NT2/D1 (cell line): ENCODE data around the gene CAV3.

Experiments
- DNase-seq: peaks from one replicate; pipeline ENCODE4 v3.0.0-alpha.2; 2011; ENCODE audit warnings: low read depth, low spot score
- H3K27me3 ChIP-seq: 2 replicates; pipeline ENCODE4 v1.6.0; 2011; ENCODE audit warnings: mild to moderate bottlenecking; ENCODE audit not compliant: insufficient read length, insufficient read depth
- H3K36me3 ChIP-seq: 2 replicates; pipeline ENCODE4 v1.6.1; 2011; ENCODE audit warnings: mild to moderate bottlenecking, low read length, mixed read lengths; ENCODE audit not compliant: insufficient read depth, insufficient read length
- H3K4me1 ChIP-seq: 2 replicates; pipeline ENCODE4 v1.5.1; 2011; ENCODE audit not compliant: insufficient read depth, insufficient read length
- H3K4me3 ChIP-seq: 2 replicates; pipeline ENCODE4 v1.5.1; 2011; ENCODE audit warnings: low read depth; ENCODE audit not compliant: insufficient read length
- H3K9ac ChIP-seq: 2 replicates; pipeline ENCODE4 v1.6.0; 2011; ENCODE audit warnings: low read depth; ENCODE audit not compliant: insufficient read length
- H3K9me3 ChIP-seq: 2 replicates; pipeline ENCODE4 v1.5.1; 2011; ENCODE audit warnings: mild to moderate bottlenecking, low read length; ENCODE audit not compliant: insufficient read depth
- SUZ12 ChIP-seq: IDR thresholded peaks from 2 replicates; pipeline ENCODE4 v1.6.1; 2011; ENCODE audit not compliant: insufficient read length, insufficient read depth; ENCODE audit errors: extremely low read depth
- YY1 ChIP-seq: IDR thresholded peaks from 2 replicates; pipeline ENCODE4 v1.6.1; 2011; ENCODE audit not compliant: insufficient read length, insufficient read depth
- ZNF274 ChIP-seq: IDR thresholded peaks from 2 replicates; pipeline ENCODE4 v1.6.1; 2011; ENCODE audit warnings: mild to moderate bottlenecking, low read depth, low read length

Gene CAV3

GRCh38 chr3:8757551-8758518, 24.2 kb downstream of the CAV3 start:
- H3K4me1 ChIP-seq = peaks cover 6% of the 10 kb centered on the region
- no peaks in the 10 kb centered on the region for H3K9me3 ChIP-seq
- H3K9ac ChIP-seq = no peak overlapping the region
- H3K36me3 ChIP-seq = peaks cover 5% of the 10 kb centered on the region
- DNase-seq = no peak
- no peak for TF ChIP-seq SUZ12
- no peak for TF ChIP-seq ZNF274
- TF ChIP-seq YY1 = no peak
- H3K4me3 ChIP-seq = no peak overlapping the region
- no peaks in the 10 kb centered on the region for H3K27me3 ChIP-seq

GRCh38 chr3:8759038-8759707, 25.6 kb downstream of the CAV3 start:
- peaks cover 7% of the 10 kb centered on the region for H3K36me3 ChIP-seq
- TF ChIP-seq YY1 (no peak), ZNF274 (no peak), SUZ12 (no peak)
- no peak overlapping the region for H3K4me3 ChIP-seq

GRCh38 chr3:8760091-8760490, 26.5 kb downstream of the CAV3 start:
- Histone ChIP-seq H3K36me3 (peaks cover 14% of the 10 kb centered on the region), H3K27me3 (peaks cover 5% of the 10 kb centered on the region), H3K9ac (no peak overlapping the region), H3K4me1 (peaks cover 6% of the 10 kb centered on the region), H3K4me3 (no peak overlapping the region), H3K9me3 (no peaks in the 10 kb centered on the region)
- TF ChIP-seq ZNF274 = no peak
- TF ChIP-seq YY1 = no peak
- no peak for TF ChIP-seq SUZ12
- DNase-seq = no peak

More at GRCh38 chr3:8759038-8759707, 25.6 kb downstream of the CAV3 start:
- H3K27me3 ChIP-seq = peaks cover 2% of the 10 kb centered on the region
- H3K9me3 ChIP-seq = no peaks in the 10 kb centered on the region
- H3K4me1 ChIP-seq = peaks cover 6% of the 10 kb centered on the region
- DNase-seq = no peak
- no peak overlapping the region for H3K9ac ChIP-seq

- H3K27me3 ChIP-seq = peaks cover 8% of the 10 kb centered on the region
- H3K9ac ChIP-seq = no peak overlapping the region
- H3K9me3 ChIP-seq = no peaks in the 10 kb centered on the region
- TF ChIP-seq SUZ12 (no peak), ZNF274 (no peak), YY1 (no peak)
- peaks cover 6% of the 10 kb centered on the region for H3K4me1 ChIP-seq
- H3K4me3 ChIP-seq = no peak overlapping the region
- peaks cover 14% of the 10 kb centered on the region for H3K36me3 ChIP-seq
- no peak for DNase-seq
These were observed 26.9 kb downstream of the CAV3 start for GRCh38 chr3:8760506-8760905.

GRCh38 chr3:8761866-8762265, 28.3 kb downstream of the CAV3 start:
- H3K9ac ChIP-seq = no peak overlapping the region
- TF ChIP-seq YY1 (no peak), ZNF274 (no peak), SUZ12 (no peak)
- DNase-seq = no peak
- H3K27me3 ChIP-seq = peaks cover 19% of the 10 kb centered on the region
- peaks cover 22% of the 10 kb centered on the region for H3K36me3 ChIP-seq
- no peaks in the 10 kb centered on the region for H3K9me3 ChIP-seq
- peaks cover under 1% of the 10 kb centered on the region for H3K4me1 ChIP-seq
- H3K4me3 ChIP-seq = no peak overlapping the region

- no peak for DNase-seq
- peaks cover 23% of the 10 kb centered on the region for H3K36me3 ChIP-seq
- H3K27me3 ChIP-seq = peaks cover 28% of the 10 kb centered on the region
- no peaks in the 10 kb centered on the region for H3K9me3 ChIP-seq
- H3K4me3 ChIP-seq = no peak overlapping the region
- peaks cover 4% of the 10 kb centered on the region for H3K4me1 ChIP-seq
- no peak overlapping the region for H3K9ac ChIP-seq
- TF ChIP-seq ZNF274 = no peak
- no peak for TF ChIP-seq YY1
- no peak for TF ChIP-seq SUZ12
These were observed 29.2 kb downstream of the CAV3 start for GRCh38 chr3:8762607-8763377.

GRCh38 chr3:8764528-8764927, 30.9 kb downstream of the CAV3 start:
- peaks cover 45% of the 10 kb centered on the region for H3K27me3 ChIP-seq
- H3K9me3 ChIP-seq = no peaks in the 10 kb centered on the region
- no peak overlapping the region for H3K4me3 ChIP-seq
- peaks cover 23% of the 10 kb centered on the region for H3K36me3 ChIP-seq
- H3K9ac ChIP-seq = no peak overlapping the region
- no peak for DNase-seq
- H3K4me1 ChIP-seq = peaks cover 4% of the 10 kb centered on the region
- TF ChIP-seq SUZ12 (no peak), YY1 (no peak), ZNF274 (no peak)
